ENCODE results near the gene NPBWR2. TPM values are rescaled to one million over a fixed set of nuclear protein-coding genes. Genes with fewer than 3 reads are reported as not detected.
"Not testable (repeated sequence)": the region's sequence is repeated elsewhere in the genome, so short reads cannot be mapped to it uniquely, and the experiment has no call there.

The NPBWR2 gene
- polyA plus RNA-seq, 1 donor = not detected

DNA sequence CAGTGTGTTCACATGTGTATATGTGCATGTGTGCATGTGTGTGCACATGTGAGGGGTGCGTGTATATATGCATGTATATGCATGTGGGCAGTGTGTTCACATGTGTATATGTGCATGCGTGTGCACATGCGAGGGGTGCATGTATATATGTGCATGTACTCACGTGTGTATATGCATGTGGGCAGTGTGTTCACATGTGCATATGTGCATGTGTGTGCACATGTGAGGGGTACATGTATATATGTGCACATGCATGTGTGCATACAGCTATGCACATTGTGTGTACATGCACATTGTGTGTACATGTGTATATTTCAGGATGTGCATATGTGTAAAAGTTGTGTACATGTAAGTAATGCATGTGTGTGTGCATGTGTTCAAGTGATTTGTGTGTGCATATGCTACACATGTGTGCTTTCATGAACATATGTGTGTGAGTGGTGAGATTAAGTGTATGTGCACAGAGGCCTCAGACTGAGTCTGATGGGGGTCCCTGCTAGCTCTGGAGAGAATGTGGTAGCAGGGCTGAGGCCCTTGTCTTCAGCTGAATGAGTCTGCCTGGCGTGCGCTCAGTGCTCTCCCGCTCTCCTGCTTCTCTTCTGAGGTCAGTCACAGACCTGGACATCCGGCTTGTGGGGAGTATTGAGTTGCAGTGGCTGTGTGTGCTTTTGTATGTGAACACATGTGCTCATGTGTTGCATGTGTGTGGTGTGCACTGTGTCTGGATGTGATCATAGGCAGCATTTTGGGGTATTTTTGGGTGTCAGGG is 37.0 kb upstream of the NPBWR2 start:
- no peak for DNase-seq

DNA sequence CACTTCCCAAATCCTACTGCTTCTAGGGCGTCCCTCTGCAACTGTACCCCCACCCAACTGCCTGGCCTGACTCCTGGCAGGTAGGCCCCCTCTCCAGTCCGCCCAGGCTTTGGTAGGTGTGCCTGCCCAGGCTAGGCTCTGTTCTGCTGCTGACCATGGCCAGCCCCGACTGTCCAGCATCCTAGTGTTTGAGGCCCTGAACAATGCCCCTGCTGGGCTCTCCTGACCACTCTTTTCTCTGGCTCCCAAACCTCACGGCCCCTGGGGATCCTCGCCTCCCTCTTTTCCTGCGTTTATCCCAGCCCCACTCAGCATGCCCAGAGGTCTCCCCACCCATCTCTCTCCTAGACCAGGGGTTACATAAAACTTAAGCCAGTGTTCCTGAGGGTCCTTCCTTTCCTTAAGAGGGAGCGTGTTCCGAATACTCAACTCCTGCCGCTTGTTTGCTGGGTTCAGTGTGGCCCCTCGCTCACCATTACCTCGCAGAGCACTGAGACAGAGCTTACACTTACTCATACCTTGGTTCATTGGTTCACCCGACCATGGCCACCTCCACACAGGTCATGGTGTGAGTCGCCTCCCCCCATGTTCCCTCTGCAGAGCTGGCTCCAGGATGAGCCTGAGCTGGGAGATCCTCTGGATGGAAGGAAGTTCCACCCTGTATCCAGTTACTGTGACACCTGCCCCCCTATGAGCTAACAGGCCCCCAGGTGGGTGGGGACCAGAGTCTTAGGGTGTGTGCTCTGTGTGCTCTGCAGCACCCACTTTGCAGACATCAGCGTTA is 35.8 kb upstream of the NPBWR2 start:
- DNase-seq = no peak

DNA sequence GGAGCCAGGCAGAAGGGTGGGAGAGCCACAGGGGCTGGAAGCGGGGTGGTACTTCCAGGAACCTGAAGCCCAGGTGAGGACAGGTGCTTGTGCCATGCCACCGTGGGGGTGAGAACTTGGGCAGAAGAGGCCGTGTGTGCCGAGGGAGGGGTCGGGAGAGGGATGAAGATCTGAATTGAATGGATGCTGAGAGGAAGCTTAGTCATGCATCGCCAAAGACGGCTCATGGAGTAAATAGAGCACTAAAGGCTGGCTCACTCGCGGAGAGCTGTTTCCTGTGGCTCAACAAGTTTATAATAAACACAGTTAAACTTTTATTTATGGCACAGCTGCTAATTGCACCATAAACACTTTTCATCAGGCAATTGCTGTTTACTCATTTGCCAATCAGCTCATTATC is 35.2 kb upstream of the NPBWR2 start:
- DNase-seq = no peak

DNA sequence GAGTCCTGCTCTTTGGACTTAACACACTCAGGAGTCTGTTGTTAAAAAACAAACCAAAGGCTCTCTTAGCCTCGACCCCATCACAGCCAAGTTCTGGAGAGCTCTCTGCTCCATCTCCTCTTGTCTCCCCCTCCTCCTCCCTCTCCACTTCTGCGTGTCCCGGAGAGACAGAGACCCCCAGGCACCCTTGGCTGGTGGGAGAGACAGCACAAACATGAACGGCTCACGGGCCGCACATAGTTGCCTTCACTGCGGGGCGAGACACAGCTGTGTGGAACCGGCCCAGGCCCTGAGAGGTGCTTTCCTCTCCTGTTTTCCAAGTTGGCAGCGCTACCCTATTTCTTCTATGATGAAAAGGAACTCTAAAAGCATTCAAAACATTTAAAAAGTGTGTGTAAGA is 33.6 kb upstream of the NPBWR2 start:
- no peak for DNase-seq

DNA sequence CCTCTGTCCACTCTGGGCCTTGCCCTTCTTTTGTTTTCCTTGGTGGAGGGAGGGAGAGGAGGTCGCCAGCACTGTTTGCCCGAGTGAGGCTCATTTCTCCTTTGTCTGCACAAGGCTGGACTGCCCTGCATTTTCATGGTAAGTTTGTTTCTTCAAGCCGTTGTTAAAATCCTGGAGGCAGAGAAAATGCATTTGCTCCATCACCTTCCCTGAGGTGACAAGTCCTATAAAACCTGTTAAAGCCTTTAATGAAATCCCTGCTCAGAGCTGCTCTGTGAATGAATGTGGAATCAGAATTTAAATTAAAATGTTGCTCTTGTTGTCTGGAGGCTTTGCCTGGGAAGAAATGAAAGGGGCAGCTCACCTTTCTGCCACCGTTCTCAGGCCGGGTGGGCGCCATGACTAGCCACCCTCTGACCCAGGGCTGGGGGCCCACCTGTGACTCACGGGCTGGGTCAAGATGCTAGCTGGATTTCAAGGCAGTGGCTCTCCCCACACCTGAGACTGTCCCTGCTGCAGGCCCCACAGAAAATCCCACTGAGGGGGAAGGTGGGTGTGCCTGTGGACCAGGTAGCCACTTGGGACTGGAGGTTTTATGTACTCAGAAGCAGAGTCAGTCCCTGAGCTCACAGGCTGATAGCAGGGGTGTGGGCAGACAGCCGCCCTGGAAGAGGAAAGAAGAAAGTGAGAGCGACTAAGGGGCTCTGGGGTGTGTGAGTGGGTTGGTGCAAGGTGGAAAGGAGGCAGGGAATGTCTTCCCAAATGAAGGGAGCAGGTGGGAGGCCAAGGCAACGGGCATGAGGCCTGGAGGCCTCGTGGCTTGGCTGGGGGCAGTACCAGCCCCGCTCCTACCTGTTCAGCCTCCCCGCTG is 32.9 kb upstream of the NPBWR2 start:
- DNase-seq = no peak

DNA sequence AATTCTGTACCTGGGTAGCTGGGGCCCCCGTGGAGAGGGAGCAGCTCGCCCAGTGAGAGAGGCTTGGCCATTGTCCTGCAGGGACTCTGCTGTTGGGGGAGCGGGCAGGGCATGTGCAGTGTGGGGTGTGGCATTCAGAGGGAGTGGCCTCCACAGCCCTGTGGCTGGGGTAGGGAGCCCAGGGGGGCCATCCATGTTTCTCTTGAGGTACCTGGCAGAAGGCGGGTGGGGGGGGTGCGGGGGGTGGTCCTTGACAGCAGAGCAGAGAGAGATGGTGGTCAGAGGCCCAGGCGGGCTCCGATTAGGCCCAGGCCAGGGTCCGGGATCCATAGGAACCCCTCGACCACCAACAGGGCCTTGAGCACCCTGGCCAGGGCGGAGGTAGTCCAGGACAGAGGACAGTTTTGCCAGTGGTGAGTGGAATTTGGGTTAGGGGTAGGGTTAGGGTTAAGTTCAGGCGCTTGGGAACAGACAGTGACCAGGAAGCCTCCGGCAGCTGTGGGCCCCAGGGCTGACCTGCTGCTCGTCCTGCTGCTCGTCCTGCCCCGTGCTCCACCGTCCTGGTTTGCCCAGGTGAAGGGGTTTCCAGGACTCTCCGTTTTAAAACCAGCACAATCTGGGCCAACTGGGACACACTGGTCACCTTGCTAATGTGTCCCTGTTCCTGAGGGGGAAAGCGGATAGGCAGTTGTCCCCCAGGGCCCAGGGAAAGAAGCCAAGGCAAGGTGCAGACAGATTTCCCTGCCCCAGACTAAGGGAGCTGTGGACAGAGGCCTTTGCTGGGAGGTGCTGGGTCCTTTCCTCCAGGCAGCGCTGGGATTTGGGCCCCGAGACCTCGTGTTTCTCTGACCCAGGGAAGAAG is 32.1 kb upstream of the NPBWR2 start:
- DNase-seq = no peak

DNA sequence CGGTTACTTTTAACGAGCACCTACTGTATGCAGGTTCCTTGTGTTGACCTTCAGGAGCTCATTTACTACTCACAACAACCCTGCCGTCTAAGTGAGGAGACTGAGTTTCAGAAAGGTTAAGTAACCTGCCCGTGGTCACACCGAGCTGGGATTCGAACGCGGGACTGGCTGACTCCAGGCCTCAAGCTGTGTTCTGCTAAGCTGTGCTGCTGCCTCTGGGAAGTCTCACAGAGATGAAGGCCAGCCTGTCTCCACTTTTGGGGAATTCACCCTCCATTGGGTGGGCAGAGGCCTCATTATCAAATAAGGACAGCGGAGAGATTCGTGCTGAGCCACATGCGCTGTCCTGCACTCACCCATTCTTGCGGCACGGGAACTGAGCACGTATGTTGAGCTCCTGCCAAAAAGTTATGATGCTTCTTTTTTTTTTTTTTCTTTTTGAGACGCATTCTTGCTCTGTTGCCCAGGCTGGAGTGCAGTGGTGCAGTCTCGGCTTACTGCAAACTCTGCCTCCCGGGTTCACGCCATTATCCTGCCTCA is 31.0 kb upstream of the NPBWR2 start:
- DNase-seq = no peak

DNA sequence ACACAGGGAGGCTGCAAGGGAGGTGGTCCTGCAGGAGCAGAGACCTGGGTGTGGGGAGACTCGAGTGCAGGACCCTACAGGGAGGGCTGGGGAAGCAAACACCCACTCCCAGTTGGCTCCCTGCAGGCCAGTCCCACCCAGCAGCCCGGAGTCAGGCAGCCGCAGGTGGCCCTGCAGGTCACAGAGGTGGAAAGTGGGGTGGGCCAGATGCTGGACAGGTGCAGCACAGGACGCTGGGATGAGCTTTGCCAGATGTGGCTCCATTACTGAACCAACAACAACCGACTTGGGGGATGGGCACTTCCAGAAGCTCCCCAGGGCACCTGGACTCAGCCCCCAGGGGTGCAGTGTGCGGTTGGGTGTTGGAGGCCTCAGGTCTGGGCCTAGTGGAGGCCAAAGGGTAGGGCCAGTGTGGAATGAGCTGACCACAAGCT is 30.2 kb upstream of the NPBWR2 start:
- no peak for DNase-seq

DNA sequence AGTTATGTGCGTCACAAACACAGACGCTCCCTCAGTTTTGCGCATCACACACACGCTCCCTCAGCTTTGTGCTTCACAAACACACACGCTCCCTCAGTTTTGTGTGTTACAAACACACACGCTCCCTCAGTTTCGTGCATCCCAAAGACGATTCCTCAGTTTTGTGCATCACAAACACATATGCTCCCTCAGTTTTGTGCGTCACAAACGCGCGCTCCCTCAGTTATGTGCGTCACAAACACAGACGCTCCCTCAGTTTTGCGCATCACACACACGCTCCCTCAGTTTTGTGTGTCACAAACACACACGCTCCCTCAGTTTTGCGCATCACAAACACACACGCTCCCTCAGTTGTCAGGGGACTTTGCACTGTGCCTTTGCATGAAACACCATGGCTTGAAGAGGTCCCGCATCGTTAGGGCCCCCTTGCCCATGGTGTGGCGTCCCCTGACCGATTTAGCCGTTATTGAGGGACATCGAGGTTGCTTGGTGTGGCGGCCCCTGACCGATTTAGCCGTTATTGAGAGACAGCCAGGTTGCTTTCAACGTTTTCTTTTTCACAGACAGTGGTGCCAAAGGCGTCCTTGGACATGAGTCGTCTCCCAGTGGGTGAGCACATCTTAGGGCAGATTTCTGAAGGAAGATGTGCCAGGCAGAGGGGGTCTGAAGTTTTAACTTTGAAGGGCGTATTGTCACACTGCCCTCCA is 28.8 kb upstream of the NPBWR2 start:
- DNase-seq = no peak

DNA sequence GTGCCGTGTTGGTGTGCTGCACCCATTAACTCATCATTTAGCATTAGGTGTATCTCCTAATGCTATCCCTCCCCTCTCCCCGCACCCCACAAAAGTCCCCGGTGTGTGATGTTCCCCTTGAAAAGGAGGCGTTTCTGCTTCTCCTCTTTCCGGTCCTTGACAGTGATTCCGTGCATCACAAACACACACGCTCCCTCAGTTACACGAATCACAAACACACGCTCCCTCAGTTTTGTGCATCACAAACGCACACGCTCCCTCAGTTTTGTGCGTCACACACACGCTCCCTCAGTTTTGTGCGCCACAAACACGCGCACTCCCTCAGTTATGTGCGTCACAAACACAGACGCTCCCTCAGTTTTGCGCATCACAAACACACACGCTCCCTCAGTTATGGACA is 27.4 kb upstream of the NPBWR2 start:
- DNase-seq = not testable (repeated sequence)

DNA sequence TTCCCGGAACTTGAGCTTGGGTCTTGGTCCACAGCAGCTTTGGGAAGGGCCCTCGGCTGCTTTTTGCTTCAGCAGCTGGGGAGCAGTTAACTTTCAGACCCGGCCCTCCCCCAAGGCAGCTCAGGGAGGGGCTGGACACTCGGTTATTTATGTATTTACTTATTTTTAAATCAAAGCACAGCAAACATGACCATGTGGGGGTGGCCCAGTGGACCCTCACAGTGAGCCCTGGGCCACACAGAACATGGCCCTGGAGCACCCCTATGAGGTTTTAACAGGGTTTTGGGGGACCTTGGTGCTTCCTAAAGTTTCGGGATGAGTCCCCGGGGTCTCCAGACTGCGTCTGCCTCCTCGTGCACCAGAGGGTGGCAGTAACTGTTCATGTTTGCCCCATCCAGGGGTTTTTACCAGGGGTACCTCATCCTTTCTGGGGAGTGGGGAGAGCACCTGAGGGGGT is 26.6 kb upstream of the NPBWR2 start:
- no peak for DNase-seq

DNA sequence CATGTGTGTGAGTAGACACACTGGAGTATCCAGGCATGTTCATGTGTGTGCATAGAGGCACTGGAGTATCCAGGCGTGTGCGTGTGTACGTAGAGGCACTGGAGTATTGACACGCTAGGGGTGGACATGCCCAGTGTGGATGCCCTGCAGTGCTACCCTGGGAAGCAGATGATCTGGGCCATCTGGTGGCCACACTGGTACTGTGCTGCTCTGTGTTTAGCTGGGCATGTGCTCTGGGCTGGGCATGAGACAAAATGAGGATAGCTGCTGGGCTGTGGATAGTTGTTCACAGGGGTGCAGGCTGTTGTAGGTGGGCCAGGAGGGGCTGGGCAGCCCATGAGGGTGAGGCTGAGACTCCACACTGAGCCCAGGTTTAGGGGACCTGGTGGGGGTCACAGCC is 24.0 kb upstream of the NPBWR2 start:
- no peak for DNase-seq

DNA sequence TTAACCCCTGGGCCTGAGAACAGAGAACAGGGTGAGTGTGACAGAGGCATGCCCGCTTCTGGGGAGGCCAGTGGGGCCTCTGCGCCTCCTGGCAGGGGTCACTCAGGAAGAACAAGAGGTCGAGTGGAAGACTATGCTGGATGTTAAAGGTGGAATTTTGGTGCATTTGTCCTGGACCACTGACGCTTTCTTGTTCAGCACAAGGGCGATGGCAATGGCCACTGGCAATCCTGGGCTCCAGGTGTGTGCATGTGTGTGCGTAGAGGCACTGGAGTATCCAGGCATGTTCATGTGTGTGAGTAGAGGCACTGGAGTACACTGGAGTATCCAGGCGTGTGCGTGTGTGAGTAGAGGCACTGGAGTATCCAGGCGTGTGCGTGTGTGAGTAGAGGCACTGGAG is 23.5 kb upstream of the NPBWR2 start:
- DNase-seq = no peak

DNA sequence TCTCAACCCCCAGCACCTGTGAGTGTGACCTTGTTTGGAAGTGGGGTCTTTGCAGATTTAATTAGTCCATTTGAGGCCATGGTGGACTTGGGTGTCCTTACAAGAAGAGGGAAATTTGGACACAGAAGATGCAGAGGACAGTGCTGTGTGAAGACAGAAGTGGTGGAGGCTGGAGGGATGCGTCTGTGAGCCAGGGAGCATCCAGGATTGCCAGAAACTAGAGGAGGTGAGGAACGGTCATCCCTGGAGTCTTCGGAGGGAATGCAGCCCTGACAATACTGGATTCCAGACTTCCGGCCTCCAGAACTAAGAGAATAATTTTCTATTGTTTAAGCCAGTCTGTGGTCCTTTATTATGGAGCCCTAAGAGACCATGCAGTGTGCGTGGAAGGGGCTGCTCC is 22.9 kb upstream of the NPBWR2 start:
- no peak for DNase-seq

DNA sequence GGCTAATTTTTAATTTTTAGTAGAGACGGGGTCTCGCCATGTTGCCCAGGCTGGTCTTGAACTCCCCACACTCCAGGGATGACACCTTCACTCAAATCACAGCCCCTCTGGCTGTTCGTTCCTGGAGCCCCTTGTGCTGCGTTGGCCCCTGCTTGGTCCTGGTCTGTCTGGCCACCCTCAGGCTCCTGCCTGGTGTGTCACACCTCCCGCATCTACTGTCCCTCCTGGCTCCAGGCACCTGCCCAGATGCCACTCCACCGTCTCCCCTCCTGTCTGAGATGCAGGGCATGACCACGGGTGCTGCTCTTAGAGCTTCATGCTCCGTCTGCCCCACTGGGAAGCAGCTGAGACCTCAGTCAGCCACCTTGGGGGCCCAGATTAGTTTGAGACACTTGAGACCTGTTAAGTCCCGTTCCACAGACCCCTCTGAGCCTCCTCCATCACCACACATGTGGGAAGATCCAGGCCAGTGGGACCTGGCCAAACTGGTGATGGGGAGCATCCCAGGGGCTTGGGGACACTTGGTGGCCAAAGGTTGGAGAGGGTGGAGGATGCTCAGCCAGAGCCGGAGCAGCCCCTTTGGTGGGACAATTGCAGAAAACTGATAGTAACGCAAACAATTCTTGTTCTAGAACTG is 21.9 kb upstream of the NPBWR2 start:
- no peak for DNase-seq

DNA sequence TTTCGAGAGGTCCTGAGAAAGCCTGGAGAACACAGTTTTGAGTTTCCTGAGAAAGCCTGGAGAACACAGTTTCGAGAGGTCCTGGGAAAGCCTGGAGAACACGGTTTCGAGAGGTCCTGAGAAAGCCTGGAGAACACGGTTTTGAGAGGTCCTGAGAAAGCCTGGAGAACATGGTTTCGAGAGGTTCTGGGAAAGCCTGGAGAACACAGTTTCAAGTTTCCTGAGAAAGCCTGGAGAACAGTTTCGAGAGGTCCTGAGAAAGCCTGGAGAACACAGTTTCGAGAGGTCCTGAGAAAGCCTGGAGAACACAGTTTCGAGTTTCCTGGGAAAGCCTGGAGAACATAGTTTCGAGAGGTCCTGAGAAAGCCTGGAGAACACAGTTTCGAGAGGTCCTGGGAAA is 16.2 kb upstream of the NPBWR2 start:
- not testable (repeated sequence) for DNase-seq

DNA sequence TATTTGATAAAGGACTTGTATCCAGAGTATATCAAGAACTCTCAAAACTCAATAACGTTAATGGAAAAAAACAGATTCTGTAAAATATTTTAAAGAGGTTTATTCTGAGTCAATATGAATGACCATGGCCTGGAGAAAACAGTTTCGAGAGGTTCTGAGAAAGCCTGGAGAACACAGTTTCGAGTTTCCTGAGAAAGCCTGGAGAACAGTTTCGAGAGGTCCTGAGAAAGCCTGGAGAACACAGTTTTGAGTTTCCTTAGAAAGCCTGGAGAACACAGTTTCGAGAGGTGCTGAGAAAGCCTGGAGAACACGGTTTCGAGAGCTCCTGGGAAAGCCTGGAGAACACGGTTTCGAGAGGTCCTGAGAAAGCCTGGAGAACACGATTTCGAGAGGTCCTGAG is 15.6 kb upstream of the NPBWR2 start:
- DNase-seq = not testable (repeated sequence)

DNA sequence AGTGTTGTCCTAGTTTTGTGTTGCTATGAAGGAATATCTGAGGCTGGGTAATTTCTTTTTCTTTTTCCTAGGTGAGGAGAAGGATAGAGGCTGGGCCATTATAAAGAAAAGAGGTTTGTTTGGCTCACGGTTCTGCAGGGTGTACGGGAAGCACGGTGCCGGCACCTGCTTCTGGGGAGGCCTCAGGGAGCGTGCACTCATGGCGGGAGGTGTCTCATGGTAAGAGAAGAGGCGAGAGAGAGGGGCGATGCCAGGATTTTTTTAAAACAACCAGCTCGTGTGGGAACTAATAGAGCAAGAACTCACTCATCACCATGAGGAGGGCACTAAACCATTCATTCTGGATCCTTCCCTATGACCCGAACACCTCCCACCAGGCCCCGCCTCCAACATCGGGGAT is 14.2 kb upstream of the NPBWR2 start:
- no peak for DNase-seq

DNA sequence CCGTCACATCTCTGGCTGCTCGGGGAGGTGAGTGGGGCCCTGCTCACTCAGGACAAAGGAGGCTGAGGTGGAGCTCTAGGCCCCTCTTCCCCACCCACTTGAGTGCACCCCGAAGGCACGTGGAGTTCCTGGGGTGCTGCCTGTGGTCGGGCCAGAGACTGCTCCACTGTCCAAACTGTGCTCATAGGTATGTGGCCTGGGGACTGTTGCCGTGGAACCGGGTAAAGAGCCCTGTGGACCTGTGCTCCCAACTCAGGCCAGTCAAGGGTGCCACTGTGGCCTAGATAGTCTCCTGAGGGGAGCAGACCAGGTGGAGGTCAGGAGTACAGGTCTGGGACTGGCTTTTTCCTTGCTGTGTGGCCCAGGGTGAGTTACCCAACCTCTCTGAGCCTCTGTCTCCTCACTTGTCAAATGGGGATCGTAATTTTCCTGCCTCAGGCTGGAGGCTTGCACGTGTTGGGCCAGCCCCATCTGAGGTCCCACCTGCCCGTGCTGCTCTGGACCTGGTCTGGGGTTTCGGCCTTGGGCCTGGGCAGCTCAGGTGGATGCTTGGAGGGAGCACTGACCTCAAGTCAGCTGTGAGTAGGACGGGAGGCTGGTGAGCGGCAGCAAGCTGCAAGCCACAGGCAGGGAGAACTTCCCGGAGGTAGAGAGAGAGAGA is 12.4 kb upstream of the NPBWR2 start:
- DNase-seq = no peak

DNA sequence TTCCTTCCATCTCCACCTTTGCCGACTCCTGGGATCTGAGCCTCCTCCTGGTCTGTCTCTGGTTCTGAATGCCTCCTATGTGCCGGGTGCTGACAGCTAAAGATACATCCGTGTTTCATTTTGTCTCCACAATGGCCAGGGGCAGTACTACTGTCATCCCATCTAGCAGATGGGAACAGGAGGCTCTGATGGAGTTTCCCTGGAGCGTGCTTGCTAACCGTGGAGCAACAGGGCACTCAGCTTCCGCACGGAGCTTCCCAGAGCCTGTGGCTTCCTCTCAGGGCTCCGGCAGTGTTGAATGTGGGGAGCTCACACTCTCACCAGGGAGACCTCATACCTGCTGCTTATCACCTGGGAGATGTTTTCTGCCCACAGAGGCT is 11.9 kb upstream of the NPBWR2 start:
- no peak for DNase-seq

Data from left kidney (tissue), 2 donors.